Duodenal mucosa (tissue), 2 donors: ENCODE results near the gene ASB16.
A peak's percentile ranks its signal among the peaks of the same experiment; 100 is the strongest.

Experiments used
- H3K27ac ChIP-seq: one replicate; pipeline ENCODE4 v1.7.0; 2013; ENCODE audit warnings: low read depth, low read length
- H3K27me3 ChIP-seq, 2 donors: one replicate each; pipeline ENCODE4 v1.7.0; 2013; ENCODE audit warnings: low read length in 2 of 2, control low read depth in 1 of 2; ENCODE audit not compliant: insufficient read depth in 2 of 2, control insufficient read depth in 1 of 2
- H3K36me3 ChIP-seq, 2 donors: one replicate each; pipeline ENCODE4 v1.7.0; 2013; ENCODE audit warnings: low read length in 2 of 2, control low read depth in 1 of 2; ENCODE audit not compliant: insufficient read depth in 2 of 2, control insufficient read depth in 1 of 2
- H3K4me1 ChIP-seq, 2 donors: one replicate each; pipeline ENCODE4 v1.7.0; 2013; ENCODE audit warnings: low read length in 2 of 2, control low read depth in 1 of 2; ENCODE audit not compliant: insufficient read depth in 2 of 2, control insufficient read depth in 1 of 2
- H3K4me3 ChIP-seq, 2 donors: one replicate each; pipeline ENCODE4 v1.7.0; 2013; ENCODE audit warnings: low read length in 2 of 2, low read depth in 1 of 2
- H3K9ac ChIP-seq, 2 donors: one replicate each; pipeline ENCODE4 v1.7.0; 2013; ENCODE audit warnings: low read length in 2 of 2, low read depth in 1 of 2
- H3K9me3 ChIP-seq, 2 donors: one replicate each; pipeline ENCODE4 v1.7.0; 2013; ENCODE audit warnings: low read length in 2 of 2, control low read depth in 1 of 2; ENCODE audit not compliant: control insufficient read depth in 1 of 2

The ASB16 gene

DNA sequence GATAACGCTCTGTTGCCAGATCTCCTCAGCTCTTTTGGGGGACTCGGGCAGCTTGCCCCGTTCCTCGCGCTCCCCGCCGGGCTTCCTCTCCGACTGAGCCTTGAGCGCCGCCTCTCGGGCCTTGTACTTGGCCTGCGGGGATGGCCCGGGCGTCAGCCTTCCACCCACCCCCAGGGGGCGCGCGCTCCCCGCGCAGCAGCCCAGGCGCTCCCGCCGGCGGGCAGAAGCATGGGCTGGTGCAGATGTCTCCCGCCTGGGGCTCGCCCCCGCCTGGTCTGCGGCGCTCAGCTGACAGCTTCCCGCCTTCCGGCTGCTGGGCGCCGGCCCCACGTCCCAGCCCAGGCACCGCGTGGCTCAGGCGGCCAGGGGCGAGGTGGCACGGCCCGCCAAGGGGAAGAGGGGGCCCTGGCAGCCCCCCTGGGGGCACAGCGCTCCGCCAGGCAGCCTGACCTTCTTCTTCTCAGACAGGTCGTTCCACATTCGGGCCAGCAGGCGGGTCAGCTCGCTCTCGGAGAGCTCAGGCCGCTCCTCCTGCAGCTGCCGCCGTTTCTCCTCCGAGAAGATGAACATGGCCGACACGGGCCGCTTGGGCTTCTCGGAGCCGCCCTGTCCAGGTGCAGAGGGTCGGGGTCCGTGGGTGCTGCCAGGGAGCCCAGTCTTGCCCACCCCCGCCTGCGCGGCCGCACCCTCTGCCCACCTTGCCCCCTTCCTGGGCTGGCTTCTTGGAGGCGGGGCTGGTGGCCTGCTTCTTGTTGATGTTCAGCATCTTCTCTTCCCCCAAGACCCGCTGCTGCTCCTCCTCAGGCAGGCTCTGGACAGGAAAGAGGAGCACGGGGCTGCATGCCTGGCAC, 40.1 kb downstream of the ASB16 start:
- H3K4me1 ChIP-seq = peaks cover 3 to 14% of the 10 kb centered on the region in 2 donors
- H3K9ac ChIP-seq = peak overlapping the region in 1 of 2 donors; percentile 44
- H3K27me3 ChIP-seq = no peaks in the 10 kb centered on the region
- peaks cover 32 to 65% of the 10 kb centered on the region in 2 donors for H3K36me3 ChIP-seq
- no peaks in the 10 kb centered on the region for H3K9me3 ChIP-seq
- H3K4me3 ChIP-seq = no peak overlapping the region
- H3K27ac ChIP-seq = no peak overlapping the region

DNA sequence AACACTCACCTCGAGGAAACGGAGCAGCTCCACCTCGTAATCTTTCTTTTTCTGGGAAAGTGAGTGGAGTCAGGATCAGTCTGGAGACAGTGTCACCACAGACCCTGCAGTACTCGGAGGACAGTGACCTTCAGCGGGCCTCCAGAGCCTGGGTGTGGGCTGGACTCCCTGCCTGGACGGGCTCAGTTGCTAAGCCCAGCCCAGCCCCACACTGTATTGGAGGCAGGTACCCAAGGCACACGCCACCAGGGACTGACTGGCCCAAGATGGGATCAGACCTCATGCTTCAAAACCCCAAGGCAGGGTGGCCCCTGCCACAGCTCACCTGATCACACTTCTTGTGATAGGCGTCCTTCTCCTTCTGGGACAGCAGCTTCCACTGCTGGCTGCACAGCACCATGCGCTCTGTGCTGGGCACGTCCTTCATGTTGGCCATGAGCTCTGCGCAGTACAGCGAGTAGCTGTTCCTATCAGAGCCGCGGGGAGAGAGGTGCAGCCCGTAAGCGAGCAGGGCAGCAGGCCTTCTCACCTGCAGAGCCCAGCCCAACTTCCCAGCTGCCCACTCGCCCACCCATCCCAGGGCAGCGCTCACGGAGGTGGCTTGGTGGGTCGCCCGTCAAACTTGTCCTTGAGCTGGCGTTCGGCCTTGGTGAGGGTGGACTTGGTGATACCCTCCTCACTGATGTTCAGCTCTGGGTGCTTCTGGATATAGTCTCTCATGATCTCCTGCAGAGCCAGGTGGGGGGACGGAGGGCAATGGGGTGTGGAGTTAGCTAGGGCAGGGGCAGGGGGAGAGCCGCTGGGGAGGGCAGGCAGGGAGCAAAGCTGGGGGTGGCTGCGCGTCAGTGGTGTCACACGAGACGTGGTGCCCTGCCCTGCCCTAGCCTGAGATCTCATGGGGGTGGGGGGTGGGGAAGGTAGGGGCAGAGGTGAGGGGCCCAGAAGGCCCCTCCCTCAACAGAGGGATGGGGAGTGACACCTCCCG, 41.1 kb downstream of the ASB16 start:
- Histone ChIP-seq H3K27ac (no peak overlapping the region), H3K36me3 (peaks cover 42 to 74% of the 10 kb centered on the region in 2 donors), H3K4me1 (peaks cover 11 to 24% of the 10 kb centered on the region in 2 donors), H3K4me3 (no peak overlapping the region), H3K27me3 (no peaks in the 10 kb centered on the region), H3K9ac (no peak overlapping the region), H3K9me3 (no peaks in the 10 kb centered on the region)

DNA sequence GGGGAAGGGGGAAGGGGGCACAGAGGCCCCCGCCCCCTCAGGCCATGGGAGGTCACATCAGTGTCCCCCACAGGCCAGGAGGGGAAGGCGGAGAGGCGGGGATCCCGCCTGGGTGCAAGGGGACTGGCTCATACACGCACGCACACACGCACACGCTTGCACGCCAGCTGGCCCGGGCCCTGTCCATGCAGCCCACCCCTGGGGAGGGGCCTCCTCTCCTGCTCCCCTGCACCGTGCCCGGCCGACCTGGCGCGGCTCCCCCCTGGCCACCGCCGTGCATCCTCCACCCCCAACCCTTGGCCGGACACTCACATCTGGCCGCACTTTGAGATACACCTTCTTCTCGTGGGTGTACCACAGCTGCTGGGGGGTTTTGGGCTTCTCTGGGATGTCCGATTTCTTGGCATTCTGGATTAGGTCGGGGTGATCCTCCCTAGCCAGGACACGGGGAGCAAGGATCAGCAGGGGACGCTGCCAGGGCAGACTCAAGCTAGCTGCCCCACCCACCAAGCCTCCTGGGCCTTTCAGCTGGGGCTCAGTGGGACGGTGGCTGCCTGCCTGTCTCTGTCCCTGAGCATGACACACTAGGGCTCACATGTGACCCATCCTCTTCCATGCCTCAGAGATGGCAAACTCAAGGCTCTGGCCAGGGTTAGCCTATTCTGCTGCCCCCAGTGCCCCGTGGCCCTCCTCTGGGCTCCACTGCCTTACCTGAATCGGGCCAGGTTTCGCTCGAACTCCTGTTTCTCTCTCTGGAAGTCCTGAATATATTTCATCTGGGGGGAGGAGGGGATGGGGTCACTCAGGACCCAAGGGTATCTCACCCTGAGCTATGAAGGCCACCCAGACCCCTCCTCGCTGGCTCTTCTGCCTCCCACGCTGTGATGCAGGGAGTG, 42.3 kb downstream of the ASB16 start:
- Histone ChIP-seq H3K4me1 (peaks cover 21 to 36% of the 10 kb centered on the region in 2 donors), H3K27me3 (no peaks in the 10 kb centered on the region), H3K4me3 (no peak overlapping the region), H3K27ac (no peak overlapping the region), H3K9me3 (no peaks in the 10 kb centered on the region), H3K36me3 (peaks cover 38 to 66% of the 10 kb centered on the region in 2 donors), H3K9ac (no peak overlapping the region)

DNA sequence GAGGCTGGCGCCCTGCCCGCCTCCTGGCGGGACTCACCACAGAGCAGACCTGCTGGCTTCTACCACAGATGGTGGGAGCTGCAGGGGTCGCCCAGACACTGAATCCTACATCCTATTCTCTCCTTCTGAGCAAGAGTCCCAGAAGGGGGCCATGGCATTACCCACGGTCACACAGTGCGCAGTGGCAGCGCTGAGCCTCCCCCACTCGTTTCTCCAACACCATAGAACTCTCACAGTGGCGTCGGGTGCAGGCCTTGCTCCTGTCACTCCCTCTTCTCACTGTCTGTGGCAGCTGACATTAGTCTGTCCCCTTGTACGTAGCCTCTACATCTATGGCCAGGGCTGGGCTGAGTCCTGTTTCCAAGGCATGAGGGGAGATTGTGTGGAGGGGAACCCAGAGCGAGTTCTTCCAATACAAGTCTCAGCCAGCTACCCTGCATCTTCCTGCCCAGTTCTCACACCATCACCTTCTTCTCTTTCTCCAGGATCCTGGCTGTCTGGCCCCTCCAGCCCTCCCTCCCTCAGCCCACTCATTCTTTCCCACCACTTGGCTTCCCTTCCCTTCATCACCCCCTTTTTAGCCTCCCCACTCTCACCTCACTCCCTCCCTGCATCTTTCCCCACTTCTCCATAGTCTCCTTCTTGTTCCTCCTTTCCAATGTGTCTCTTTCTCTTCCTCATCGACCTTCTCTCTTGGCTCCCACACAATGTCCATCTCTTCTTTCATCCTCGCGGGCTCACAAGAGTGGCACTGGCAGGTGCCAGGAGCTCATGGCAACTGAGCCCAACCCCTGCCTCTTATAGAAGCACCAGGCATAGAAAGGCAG, 43.1 kb downstream of the ASB16 start:
- Histone ChIP-seq H3K4me1 (peaks cover 26 to 41% of the 10 kb centered on the region in 2 donors), H3K9ac (no peak overlapping the region), H3K27me3 (no peaks in the 10 kb centered on the region), H3K9me3 (no peaks in the 10 kb centered on the region), H3K36me3 (peaks cover 32 to 59% of the 10 kb centered on the region in 2 donors), H3K4me3 (no peak overlapping the region), H3K27ac (no peak overlapping the region)

DNA sequence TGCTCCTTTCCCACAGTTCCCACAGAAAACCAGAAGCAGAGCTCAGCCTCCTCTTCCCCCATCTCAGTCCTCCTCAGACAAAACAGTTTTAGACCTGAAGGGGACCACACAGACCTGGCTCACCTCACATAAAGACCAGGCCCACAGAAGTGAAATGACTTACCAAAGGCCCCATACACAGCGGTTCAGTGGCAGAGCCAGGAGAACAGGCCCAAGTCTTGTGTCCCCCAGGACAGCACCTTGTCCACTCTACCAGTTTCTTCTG, 43.7 kb downstream of the ASB16 start:
- no peaks in the 10 kb centered on the region for H3K9me3 ChIP-seq
- no peak overlapping the region for H3K27ac ChIP-seq
- H3K36me3 ChIP-seq = peaks cover 30 to 53% of the 10 kb centered on the region in 2 donors

DNA sequence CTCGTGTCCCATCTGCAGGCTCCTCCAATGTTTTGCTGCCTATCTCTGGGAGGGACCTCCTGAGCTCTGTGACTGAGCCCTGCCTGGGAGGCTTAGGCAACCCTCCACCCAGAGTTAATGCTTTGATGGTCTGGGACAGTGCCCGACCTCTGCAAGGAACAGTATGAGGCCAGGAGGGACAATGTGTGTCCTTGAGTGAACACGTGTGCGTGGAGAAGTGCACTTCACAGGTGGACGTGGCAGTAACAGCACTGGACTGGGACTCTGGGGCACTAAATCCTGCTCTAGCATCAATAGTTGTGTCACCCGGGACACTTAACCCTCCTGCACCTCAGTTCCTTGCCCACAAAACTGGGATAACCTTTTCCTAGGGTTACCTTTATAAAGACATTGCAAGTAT, 44.4 kb downstream of the ASB16 start:
- no peak overlapping the region for H3K27ac ChIP-seq
- H3K4me3 ChIP-seq = no peak overlapping the region
- H3K4me1 ChIP-seq = peaks cover 26 to 41% of the 10 kb centered on the region in 2 donors
- H3K9ac ChIP-seq = no peak overlapping the region
- H3K27me3 ChIP-seq = no peaks in the 10 kb centered on the region
- no peaks in the 10 kb centered on the region for H3K9me3 ChIP-seq
- peaks cover 30 to 46% of the 10 kb centered on the region in 2 donors for H3K36me3 ChIP-seq

More for the DNA sequence above, 43.7 kb downstream of the ASB16 start:
- H3K27me3 ChIP-seq = no peaks in the 10 kb centered on the region
- no peak overlapping the region for H3K4me3 ChIP-seq
- H3K9ac ChIP-seq = no peak overlapping the region
- H3K4me1 ChIP-seq = peaks cover 26 to 41% of the 10 kb centered on the region in 2 donors

DNA sequence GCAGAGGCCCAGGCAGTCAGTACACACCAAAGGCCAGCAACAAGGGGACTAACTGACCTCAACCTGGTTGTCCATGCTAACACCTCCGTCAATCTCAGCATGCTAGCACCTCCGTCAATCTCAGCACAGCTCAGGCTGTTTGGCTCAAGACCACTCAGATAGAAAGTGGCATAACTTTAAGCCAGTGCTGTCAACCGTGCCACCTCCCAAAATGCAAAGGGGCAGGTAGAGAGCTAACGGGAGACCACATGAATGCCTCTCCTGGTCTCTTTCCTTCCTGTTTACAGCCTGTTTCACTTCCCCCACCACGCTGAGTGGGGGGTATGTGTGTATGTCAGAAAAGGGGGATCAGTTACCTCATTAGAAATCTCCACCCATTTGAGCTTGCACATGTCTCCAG, 45.7 kb downstream of the ASB16 start:
- Histone ChIP-seq H3K4me3 (no peak overlapping the region), H3K27ac (no peak overlapping the region), H3K27me3 (no peaks in the 10 kb centered on the region), H3K4me1 (peaks cover 23 to 28% of the 10 kb centered on the region in 2 donors), H3K36me3 (peaks cover 30 to 42% of the 10 kb centered on the region in 2 donors), H3K9me3 (no peaks in the 10 kb centered on the region), H3K9ac (peak overlapping the region in 1 of 2 donors; percentile 0)

DNA sequence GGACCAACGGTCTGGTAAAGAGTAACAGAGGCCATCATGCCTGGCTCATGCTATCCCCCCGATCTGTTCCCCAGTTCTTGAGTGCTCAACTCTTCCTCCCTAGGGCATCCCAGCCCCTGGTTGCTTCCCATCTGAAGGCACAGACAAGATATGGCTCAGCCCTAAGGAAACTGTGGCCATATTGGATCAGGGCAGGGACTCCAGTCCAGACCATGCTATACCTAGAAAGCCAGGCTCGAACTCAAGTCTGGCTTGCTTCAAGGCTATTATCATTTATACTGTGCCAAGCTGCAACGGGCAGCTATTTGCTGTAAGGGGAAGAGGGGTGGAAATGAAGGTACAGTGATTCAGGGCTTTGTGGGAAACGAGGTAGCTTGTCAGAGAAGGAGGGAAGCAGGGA, 46.2 kb downstream of the ASB16 start:
- Histone ChIP-seq H3K27ac (no peak overlapping the region), H3K27me3 (no peaks in the 10 kb centered on the region), H3K4me3 (no peak overlapping the region), H3K4me1 (peaks cover 23 to 28% of the 10 kb centered on the region in 2 donors), H3K9ac (peak overlapping the region in 1 of 2 donors; percentile 0), H3K36me3 (peaks cover 30 to 36% of the 10 kb centered on the region in 2 donors), H3K9me3 (no peaks in the 10 kb centered on the region)

DNA sequence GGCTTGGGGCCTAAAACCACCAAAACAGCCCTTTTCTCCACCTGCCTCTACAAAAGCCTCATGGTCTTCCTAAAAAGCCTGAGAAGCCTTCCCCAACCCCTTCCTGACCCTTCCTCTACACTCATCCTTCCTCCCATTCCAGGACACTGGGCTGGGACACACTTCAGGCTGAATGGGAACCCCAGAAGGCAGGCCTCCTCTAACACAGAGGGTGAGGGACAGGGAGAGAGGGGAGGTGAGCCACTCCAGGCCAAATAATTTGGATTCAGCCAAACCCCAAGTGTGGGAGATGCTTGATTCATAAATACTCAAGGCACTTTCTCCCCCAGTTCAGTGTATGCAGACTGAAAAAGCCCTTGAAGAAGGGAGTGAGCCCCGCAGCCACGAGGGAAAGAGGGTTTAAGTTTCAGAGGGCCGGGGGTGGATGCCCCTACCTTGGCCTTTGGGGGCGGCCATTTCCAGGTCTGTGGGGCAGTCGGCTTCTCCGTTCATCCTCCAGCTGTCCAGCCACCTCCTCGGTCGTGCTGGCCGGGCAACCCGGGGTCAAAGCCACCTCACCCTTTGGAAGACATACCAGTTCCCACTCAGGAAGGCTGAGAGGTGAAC, 47.3 kb downstream of the ASB16 start:
- Histone ChIP-seq H3K36me3 (peaks cover 30 to 35% of the 10 kb centered on the region in 2 donors), H3K27me3 (no peaks in the 10 kb centered on the region), H3K4me3 (peak overlapping the region; percentile 66 to 74), H3K9ac (peak overlapping the region; percentile 57 to 77), H3K27ac (no peak overlapping the region), H3K9me3 (no peaks in the 10 kb centered on the region), H3K4me1 (peaks cover 32 to 36% of the 10 kb centered on the region in 2 donors)
